SIG-M5 treated with dmso at 0.1 percent for 504 hours (cell line): ENCODE results near the gene TMEM184A.

Experiments
- DNase-seq: peaks from one replicate; lab custom pipeline; 2025; ENCODE audit not compliant: unreplicated experiment; lab: John Stamatoyannopoulos, UW

TMEM184A gene

DNA sequence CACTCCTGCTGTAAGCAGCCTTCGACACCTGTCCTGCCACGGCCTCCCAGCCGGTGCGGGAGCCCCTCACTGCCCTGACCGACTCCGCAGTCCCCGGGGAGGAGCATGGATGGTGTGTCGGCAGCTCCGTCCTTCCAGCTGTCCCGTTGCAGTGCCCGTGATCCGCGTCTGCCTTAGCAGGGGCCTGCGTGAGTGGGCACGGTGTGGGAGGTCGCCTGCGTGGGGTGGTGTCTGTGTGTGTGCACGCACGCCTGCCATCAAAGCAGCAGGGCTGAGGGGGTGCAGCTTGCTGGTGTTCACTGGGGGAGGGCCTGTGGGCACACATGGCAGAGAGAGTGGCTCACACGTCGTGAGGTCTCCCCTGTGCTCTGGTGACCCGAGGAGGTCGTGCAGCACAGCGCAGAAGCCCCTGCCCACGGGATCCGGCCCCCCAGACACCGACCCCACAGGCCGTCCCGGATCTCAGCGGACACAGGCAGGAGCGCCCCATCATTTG is 15.2 kb downstream of the TMEM184A start:
- no peak for DNase-seq

DNA sequence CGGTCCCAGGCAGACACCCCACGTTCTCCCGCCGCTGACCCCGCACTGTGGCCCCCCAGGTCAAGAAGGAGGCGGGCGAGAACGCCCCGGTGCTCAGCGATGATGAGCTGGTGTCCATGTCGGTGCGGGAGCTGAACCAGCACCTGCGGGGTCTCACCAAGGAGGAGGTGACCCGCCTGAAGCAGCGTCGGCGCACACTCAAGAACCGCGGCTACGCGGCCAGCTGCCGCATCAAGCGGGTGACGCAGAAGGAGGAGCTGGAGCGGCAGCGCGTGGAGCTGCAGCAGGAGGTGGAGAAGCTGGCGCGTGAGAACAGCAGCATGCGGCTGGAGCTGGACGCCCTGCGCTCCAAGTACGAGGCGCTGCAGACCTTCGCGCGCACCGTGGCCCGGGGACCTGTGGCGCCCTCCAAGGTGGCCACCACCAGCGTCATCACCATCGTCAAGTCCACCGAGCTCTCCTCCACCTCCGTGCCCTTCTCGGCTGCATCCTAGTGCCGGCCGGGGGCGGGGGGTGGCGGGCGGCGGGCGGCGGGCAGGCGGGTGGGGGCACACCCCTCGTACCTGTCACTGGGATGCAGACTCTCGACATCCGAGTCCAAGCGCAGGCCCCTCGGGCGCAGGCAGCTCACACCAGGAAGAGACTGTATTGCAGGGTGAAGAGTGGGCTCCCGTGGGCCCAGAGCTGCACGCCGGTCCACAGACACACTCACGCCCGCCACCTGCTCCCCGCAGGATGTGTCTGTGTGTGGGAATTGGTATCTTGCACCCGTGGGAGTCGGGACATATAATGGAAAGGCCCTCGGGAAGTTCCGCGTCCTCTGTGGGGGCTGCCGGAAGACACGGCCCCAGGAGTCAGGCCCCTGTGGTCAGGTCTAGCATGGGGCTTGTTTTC is 15.9 kb downstream of the TMEM184A start:
- DNase-seq: no peak

DNA sequence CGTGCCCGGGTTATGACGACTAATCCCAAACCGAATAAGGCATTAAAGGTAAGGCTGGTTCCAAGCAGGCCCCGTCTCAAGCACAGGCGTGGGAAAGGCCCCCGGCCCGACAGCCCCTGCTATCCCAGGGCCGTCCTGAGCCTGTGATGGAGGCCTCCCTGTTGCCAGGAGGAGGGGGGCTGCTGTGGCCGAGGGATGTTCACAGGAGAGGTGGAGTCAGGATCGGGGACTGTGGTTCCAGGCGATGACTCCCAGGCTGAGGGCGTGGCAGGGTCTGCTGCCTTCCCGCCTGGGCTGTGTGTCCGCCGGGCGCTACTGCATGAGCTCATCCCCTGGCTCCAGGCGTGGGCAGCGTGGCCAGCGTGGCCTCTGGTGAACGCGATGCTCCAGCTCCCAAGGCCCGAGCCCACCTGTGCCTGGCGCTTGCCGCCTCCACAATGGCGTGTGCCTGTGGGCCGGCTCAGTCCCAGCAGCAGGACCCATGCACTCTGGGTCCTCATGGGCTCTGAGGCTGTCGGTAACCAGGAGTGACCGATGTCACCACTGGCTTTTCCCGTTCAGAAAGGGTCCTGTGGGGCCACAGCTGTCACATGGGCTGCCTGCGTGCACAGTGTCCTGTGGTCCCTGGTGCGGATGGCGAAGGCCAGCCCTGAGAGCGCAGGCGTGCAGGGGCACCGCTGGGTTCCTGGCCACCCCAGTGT is 16.7 kb downstream of the TMEM184A start:
- DNase-seq: no peak

DNA sequence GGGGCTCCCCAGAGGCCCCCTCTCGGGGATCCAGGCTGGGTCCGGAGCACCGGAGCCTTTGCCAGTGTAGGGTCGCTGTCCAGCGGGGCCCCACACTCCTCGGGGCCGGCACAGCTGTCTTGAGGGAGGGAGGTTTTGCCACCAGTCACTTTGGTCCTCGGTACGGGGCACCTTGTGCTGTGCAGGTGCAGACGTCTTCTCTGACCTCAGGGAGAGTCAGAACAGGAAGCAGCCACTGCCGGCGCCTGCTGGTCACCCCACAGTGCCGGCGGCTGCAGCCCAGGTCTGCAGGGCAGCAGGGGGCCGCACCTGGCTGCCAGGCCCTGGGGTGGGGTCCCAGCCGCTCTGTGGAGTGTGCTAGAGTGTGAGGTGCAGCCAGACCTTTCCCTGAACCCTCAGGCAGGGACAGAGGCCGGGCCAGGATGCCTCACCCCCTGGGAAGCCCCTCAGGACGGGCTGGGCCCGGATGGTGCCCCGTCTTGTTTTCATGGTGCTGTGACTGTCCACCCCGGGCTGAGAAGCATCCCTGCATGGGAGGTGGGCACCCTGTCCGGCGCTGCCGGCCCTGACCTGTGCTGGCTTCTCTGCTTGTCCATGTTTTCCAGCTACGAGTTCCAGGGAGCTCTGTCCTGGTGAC is 17.3 kb downstream of the TMEM184A start:
- no peak for DNase-seq

DNA sequence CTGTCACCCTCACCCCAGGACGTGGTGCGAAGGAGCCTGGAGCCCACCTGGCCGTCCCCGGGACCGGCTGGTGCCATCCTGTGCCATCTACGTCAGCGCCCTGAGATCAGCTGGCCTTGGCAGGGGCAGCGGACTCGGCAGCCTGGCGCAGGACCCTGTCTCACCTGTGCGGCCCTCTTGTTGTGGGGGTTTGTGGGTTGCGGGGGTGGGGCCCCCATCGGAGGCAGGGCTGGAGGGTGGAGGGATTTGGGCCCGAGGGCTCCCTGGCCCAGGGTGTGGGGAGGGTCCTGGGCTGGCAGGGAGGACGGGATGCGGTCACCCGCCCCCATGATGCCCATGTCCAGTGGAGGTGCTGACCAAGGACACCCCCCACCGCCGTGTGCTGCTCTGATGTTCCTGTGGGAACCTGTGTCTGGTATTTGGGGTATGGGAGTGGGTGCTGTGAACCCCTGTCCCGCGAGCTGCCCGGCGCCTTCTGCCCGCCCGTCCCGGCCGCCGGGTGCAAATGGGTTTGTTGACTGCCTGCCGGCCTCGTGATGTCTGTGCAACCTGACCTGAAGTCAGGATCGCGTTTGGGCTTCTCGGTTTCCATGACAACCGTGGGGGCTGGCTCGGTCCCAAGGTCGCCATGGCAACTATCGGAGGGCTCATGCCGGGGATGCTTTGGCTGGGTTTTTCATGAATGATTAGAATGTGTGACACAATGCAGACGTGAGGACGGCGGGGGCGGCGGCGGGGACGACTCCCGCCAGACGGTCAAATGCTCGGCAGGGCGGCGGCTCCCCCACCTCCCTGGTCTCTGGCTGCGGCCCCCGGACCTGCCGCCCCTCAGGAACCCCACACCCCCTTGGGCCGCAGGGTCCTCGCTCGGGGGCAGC is 18.2 kb downstream of the TMEM184A start:
- DNase-seq: no peak

DNA sequence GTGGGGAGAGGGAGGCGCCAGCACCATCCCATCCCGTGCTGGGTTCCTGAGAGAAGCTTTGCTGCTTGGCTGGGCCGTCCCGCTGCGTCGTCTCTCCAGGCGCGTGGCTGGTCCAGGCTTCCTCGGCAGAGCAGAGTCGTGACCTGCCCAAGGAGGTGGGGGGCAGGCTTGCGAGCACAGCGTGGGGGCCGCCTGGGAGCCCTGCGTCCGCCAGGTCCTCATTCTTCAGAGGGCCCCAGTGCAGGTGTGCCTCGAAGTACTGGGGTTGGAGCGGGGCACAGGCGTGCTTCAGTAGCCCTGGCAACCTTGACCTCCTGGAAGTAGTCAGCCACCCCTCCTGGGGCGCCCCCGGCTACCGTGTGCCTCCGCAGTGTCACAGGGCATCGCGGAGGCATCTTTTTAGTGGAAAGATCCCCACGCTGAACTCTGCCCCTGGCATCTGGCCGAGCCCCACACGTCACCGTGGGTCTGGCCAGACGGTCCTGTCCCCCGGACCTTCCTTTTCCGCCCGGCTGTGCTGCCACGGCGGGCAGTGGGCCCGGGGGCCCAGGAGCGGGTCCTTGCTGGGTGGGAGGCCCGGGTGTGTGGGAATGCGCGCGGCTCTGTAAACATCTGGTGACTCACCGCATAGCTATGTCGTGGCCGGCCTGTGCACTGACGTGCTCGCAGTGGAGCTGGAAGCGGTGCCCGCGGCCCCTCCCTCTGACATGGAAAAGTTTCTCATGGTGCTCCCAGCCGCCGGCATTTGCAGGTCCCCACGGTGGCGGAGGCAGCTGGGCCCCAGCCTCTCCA is 19.1 kb downstream of the TMEM184A start:
- DNase-seq: peak; percentile 69

DNA sequence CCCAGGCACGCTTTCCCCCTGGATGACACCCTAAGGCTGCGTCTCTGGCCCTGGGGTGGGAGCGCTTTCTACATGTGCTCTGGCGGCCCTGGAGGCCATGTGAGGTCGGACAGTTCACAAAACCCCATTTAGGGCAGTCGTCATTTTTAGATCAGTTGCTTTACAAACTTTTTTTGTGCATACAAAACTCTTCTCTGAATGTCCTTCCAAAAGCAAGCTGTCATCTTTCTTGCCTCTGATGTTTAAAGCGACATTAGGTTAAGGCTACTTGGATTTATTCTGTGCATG is 19.6 kb downstream of the TMEM184A start:
- DNase-seq: no peak

DNA sequence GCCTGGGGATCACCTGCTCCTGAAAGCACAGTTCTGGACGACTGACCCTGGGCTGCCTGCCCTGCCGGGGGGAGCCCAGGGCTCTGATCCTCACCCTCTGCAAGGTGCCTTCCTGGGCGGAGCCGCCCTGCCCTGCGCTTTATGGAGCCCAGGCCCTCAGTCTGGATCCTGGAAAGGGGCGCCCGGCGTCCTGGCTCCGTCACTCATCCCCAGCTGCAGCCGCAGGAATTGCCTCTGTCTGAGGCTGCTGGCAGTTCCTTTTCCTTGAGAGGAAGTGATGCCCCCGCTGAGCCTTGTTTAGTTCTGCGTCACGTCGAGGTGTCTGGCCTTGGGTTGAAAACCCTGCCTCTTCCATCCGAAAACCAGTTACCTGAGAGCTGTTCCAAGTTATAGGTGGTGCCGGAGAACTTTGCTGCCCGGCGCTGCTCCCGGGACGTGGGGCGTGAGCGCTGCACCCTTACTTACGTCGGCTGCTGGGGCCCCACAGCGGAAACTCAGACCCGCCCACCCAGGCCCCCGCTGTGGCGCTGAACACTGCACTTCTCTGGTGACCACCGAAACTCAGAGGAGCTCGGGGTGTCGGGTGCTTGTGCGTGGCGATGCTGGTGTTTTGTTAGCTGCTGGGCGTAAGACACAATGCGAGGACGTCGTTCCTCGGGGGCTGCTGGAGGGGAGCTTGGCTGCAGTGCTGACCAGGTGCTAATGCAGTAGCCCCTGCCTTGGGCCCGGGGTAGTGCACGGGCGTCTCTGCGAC is 20.1 kb downstream of the TMEM184A start:
- no peak for DNase-seq

DNA sequence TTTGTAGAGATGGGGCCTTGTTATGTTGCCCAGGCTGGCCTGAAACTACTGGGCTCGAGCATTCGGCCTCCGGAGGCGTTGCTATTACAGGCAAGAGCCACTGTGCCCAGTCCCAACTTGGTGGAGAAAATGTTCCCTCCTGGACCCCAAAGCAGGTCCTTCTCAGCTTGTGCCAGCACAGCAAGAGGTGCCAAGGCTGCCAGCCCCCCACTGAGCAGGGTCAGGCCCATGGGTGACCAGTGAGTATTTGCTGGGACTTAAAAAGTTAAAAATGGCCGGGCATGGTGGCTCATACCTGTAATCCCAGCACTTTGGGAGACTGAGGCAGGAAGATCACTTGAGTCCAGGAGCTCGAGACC is 20.9 kb downstream of the TMEM184A start:
- DNase-seq: no peak

DNA sequence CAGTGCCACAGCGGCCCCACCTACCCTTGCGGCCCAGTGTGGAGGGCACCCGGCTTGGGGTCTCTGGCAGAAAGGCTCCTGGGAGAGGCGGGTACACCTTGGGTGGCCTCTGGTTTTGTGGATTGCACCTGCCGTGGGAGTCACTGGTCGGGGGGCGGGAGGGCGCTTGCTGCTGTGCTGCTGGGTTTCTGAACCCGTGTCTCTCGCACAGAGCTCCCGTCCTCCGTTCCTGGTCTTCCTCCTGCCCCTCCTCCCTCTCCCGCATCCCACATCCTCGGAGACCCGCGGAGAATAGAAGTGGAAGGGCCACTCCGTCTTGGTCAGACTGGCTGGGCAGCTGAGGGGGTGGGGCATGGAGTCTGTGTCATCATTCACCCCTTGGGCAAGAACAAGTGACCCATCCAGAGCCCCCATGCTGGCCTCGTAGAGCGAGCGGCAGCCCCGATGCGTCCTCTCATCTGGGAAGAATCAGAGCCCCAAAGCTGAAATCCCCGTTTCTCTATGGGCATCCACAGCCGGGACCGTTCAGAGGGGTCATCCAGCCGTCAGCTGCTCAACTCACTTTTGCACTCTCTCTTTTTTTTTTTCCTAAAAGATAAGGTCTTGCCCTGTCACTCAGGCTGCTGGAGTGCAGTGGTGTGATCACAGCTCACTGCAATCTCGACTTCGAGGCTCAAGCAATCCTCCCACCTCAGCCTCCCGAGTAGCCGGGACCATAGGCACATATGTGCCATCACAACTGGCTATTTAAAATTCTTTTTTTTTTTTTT is 21.5 kb downstream of the TMEM184A start:
- no peak for DNase-seq

DNA sequence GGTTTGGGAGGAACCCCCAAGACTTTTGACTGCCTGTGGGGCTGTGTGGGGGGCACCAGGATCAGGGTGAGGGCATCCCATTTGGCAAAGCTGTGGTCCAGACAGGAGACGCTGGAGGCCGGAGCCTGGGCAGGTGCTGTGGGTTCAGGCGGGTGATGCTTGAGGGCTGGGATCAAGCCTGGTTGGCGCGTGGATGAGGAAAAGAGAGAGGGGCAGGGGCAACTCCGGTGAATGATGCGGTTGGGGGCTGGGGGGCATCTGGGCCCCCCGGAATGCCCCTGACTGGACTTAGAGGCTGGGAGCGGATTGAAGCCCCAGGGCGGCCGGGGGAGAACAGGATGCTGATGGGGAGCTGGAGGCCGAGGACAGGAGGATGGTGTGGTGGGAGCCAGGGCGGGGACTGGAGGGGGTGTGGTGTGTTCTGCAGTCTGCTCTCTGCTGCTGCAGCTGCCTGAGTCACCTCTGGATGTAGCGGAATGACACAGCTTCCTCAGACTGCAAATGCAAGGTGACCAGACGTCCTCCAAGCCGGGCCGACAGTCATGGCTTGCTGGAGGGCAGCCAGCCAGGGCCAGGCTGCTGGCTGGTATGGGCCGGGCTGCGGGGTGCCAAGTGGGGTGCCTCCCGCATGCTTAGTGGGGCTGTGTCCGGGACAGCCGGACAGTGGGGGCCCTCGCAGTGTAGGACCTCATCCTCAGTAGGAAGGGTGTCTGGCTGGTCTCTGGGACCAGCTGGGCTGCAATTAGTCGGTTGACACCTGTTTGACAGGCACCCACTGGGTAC is 22.3 kb downstream of the TMEM184A start:
- peak; percentile 14 for DNase-seq

DNA sequence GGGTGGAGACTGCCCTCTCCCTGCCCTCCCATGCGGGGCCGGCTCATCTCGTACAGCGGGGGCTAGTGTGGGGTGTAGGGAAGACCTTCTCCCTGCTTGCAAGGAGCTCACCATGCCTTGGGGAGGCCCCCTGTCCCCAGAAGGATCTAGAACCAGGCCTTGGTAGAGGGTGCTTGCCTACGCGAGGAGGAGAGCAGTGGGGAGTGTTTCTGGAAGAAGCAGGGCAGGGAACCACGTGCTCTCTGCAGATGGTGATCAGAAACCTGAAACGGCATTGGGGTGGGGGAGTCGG is 22.8 kb downstream of the TMEM184A start:
- no peak for DNase-seq

DNA sequence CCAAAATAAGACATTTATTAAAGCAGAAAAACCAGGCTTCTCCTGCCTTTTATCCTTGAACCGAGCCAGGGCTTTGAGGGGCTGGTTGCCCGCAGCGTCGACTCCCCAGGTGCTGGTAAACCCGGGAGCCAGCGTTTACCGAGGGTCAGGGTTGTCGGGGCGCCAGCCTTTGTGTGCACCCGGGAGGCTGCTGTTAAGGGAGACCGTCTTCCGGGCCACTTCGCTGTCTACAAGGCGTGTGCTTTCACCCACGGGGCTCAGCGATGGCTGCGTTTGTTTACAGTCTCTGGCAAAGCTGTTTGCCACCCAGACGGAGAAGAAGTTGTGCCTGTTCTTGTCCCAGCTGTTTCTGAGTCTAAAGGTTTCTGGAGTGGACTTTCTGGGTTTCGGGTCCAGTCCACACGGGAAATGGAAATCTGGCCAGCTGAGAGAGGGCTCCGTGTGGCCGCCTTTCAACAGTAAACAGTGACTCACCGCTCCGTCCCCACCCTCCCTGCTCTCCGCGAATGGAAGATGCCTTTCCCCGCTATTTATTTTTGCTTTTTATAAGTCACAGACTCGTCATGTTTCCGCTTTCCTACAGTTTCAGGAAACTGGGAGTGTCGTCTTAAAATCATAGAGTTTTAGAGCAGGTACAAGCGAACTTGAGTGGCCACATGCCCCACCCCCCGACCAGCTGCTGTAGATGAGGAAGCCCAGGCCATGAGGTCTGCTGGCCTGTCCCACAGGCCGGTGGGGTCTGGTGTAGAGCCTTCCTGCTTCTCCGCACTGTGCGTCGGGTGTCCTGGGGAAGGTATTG is 23.4 kb downstream of the TMEM184A start:
- DNase-seq: peak; percentile 92

DNA sequence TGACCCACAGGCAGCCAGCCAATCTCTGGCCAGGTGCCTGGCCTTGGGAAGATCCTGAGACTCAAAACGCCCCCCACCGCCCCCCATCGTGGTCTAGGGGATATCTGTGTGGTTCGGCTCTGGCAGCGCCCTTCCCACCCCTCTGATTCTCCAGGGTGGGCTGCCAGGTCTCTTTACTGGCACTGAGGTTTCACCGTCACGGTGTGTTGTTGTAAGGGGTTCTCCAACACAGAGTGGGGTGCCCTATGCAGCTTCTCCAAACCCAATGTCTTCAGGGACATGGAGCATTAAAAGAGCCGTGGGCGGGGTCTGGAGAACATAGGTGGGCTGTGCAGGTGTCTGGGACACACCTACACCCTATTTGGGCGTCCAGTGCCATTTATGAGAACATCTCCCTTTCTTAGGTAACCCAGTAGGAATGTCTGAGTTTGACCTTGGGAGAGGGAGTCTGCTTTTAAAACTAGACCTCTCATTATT is 24.0 kb downstream of the TMEM184A start:
- DNase-seq: peak; percentile 51

DNA sequence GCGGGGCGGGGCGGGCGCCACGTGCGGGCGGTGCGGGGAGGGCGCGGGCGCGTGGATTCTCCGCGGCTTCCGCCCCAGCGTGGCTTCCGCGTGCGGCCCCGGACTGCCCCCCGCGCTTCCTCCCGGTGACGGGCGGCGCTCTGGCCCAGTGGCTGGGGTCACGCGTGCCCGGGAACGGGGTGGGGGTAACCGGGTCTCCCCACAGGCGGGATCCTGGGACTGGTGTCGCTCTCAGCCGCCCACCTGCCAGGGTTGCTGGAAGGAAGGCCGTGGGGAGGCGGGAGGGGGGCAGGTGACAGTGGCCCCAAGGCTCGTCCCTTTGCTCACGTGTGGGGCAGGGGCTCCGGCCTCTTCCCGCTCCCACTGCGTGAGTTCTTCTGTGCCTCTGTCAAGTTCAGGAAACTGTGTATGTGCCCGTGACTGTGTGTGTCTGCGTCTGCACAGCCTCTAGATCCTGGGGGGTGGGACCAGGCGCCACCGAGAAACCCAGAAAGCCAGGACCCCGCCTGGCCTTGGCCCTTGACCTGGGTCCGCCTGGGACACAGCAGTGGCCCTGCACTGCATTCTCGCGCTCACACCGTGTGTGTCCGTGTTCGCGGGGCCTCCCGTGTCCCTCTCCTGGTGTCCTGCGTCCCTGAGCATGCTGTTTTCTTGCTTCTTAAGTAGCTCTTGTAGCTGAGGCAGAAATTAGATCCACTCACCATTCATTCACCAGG is 24.6 kb downstream of the TMEM184A start:
- DNase-seq: peak; percentile 30

DNA sequence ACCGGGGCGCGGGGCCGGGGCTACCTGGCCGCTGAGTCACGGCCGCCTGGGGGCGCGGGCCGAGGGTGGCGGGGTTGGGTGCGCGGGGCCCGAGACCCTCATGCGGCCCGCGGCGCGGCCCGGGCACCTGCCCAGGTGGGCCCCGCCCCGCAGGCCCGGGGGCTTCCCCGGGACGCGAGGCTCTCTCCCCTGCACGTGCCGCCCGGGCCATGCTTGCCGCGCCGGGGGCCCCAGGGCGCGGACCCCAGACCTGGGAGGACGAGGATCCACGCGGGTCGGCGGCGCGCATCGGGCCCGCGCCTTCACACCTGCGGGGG is 25.1 kb downstream of the TMEM184A start:
- no peak for DNase-seq
